ENCODE results near the gene PCNX1. TPM values are rescaled to one million over a fixed set of nuclear protein-coding genes. Genes with fewer than 3 reads are reported as not detected.

Gene PCNX1
- total and polyA plus RNA-seq, 2 of the 4 experiments (the other 2 are of a cell fraction), result 15.0 to 43.7 TPM

GRCh38 chr14:71060825-71061455 is 153.7 kb downstream of the PCNX1 start:
- no peak overlapping the region for H3K4me3 ChIP-seq (ENCODE audit: insufficient read depth, low read depth, low read length)
- no CpG with 5 or more reads among the region's 2 CpGs for WGBS, 2 experiments (ENCODE audit: extremely low coverage in 2 of 2, insufficient read length in 1 of 2)
- H3K56ac ChIP-seq (ENCODE audit: extremely low read depth, insufficient read depth, low read length), result no peak overlapping the region
- H3K18ac ChIP-seq (ENCODE audit: low read depth, low read length), result no peak overlapping the region
- ATAC-seq (ENCODE audit: low read depth), result peak; percentile 53
- ChIA-PET POLR2A (ENCODE audit: unreplicated experiment) (no interaction called here), CTCF (interaction anchor here (0.6 to 1.2 kb wide), 2 partner anchors 12 to 71 kb away, joined by 3 read pairs; no protein-coding TSS in a partner anchor)
- H3K27me3 ChIP-seq (ENCODE audit: control insufficient read depth, insufficient read depth, low read length), result no peaks in the 10 kb centered on the region
- no peak overlapping the region for H3K9ac ChIP-seq (ENCODE audit: low read depth, low read length)
- H4K20me1 ChIP-seq (ENCODE audit: insufficient read depth, low read length), result no peaks in the 10 kb centered on the region
- dilution Hi-C loops (cut with HindIII; ENCODE audit: low sequenced_read_pairs, unreplicated experiment), result no loop called here
- H2BK5ac ChIP-seq (ENCODE audit: low read depth, low read length, poor library complexity, severe bottlenecking), result peak overlapping the region; percentile 85
- H3K36me3 ChIP-seq (ENCODE audit: control insufficient read depth, insufficient read depth, low read length), result peaks cover 18% of the 10 kb centered on the region
- no peak overlapping the region for H2BK20ac ChIP-seq (ENCODE audit: low read depth, low read length)
- H2AK5ac ChIP-seq (ENCODE audit: low read depth, low read length), result no peak overlapping the region
- 0 out of 2 replicates have a peak overlapping the region, but pooled peaks have one; percentile 6 for H2BK120ac ChIP-seq (ENCODE audit: low read depth, low read length)
- no peak overlapping the region for H3K4ac ChIP-seq (ENCODE audit: low read depth, low read length)
- TF ChIP-seq MXI1 (IDR thresholded peaks at IDR 0.05; ENCODE audit: borderline replicate concordance, low read depth, low read length), result no peak
- TF ChIP-seq CEBPB (IDR thresholded peaks at IDR 0.05; ENCODE audit: low read depth, low read length), result peak; percentile 52; the same call in 1 of the 2 replicates
- TF ChIP-seq MAFK (IDR thresholded peaks at IDR 0.05; ENCODE audit: low read depth, low read length), result no peak
- TF ChIP-seq ELK1 (IDR thresholded peaks at IDR 0.05; ENCODE audit: borderline replicate concordance, low read depth, low read length), result no peak
- no peak for TF ChIP-seq RFX5 (IDR thresholded peaks at IDR 0.05; ENCODE audit: low read depth, low read length)
- no peak for TF ChIP-seq RCOR1 (IDR thresholded peaks at IDR 0.05; ENCODE audit: insufficient replicate concordance, low read length)
- peak overlapping the region; percentile 47; the same call in 1 of the 2 replicates for H3K27ac ChIP-seq (ENCODE audit: insufficient read depth, low read length)
- peaks cover 10% of the 10 kb centered on the region for H3K4me1 ChIP-seq (ENCODE audit: control insufficient read depth, insufficient read depth, low read length)
- no peak overlapping the region for H2AFZ ChIP-seq (replicated peaks; ENCODE audit: low read length, poor library complexity)
- intact Hi-C loops (cut with micrococcal nuclease), result no loop called here
- peak overlapping the region; percentile 2; the same call in 1 of the 2 replicates for H4K5ac ChIP-seq (ENCODE audit: low read depth, low read length)
- H3K23ac ChIP-seq (ENCODE audit: low read depth, low read length), result peak overlapping the region; percentile 45; the same call in 1 of the 2 replicates
- no peak overlapping the region for H2AK9ac ChIP-seq (replicated peaks; ENCODE audit: low read depth, low read length, poor library complexity)
- H4K91ac ChIP-seq (ENCODE audit: insufficient read depth, low read depth, low read length), result no peak overlapping the region
- peak; percentile 44 for DNase-seq
- H2BK15ac ChIP-seq (ENCODE audit: low read depth, low read length), result no peak overlapping the region
- H3K9me3 ChIP-seq (ENCODE audit: control insufficient read depth, insufficient read depth, low read length), result no peaks in the 10 kb centered on the region
- peaks cover 17 to 21% of the 10 kb centered on the region in 2 experiments; a peak in 3 of 4 replicates for H3K79me1 ChIP-seq (ENCODE audit: low read depth in 1 of 2, low read length in 2 of 2)
- no TSS peak for BruUV-seq (replicated peaks)
- H3K4me2 ChIP-seq (ENCODE audit: low read depth, low read length), result no peak overlapping the region
- H3K9me1 ChIP-seq (ENCODE audit: insufficient read depth, low read length), result peaks cover 8% of the 10 kb centered on the region; the same call in 1 of the 2 replicates
- H4K8ac ChIP-seq (ENCODE audit: low read depth in 2 of 2, low read length in 2 of 2), result no peak overlapping the region; a peak in 1 of 4 replicates
- in situ Hi-C loops (cut with MboI; ENCODE audit: low sequenced_read_pairs), result no loop called here
- H3K14ac ChIP-seq (replicated peaks; ENCODE audit: low read depth, low read length), result no peak overlapping the region; the same call in 1 of the 2 replicates
